C4-2B (cell line): ENCODE data around the gene CDHR3.

Experiments
- ZFX ChIP-seq: fragments of 450-650 bp; IDR thresholded peaks from 2 replicates; pipeline ENCODE4 v1.6.1; 2017
- TF ChIP-seq, protein P1 (sequence below): fragments of 450-650 bp; conservative IDR thresholded peaks from 2 replicates; pipeline ENCODE4 v1.5.1; 2017; ENCODE audit warnings: mild to moderate bottlenecking

DNA sequence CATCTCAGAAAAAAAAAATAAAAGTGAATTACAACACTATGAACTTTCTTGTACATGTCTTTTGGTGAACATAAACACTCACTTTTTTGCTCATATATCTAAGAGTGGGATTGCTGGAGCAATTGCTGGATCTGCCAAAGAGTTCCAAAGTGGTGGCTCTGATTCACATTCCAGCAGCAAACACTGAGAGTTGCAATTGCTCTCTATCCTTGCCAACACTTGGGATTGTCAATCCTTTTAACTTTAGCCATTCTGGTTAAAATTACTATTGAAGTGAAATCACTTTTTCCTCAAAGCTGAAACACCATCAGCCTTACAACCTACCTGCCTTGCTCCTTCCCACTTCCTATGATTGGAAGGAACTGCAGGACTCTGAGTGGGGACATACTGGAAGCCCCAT lies 70.7 kb downstream of the CDHR3 start:
- TF ChIP-seq, protein P1, sequence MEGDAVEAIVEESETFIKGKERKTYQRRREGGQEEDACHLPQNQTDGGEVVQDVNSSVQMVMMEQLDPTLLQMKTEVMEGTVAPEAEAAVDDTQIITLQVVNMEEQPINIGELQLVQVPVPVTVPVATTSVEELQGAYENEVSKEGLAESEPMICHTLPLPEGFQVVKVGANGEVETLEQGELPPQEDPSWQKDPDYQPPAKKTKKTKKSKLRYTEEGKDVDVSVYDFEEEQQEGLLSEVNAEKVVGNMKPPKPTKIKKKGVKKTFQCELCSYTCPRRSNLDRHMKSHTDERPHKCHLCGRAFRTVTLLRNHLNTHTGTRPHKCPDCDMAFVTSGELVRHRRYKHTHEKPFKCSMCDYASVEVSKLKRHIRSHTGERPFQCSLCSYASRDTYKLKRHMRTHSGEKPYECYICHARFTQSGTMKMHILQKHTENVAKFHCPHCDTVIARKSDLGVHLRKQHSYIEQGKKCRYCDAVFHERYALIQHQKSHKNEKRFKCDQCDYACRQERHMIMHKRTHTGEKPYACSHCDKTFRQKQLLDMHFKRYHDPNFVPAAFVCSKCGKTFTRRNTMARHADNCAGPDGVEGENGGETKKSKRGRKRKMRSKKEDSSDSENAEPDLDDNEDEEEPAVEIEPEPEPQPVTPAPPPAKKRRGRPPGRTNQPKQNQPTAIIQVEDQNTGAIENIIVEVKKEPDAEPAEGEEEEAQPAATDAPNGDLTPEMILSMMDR, result no peak
- no peak for TF ChIP-seq ZFX
